Left colon (tissue), 2 donors: Measurements from ENCODE around the gene HECTD2. TPM values are rescaled to one million over a fixed set of nuclear protein-coding genes. Genes with fewer than 3 reads are reported as not detected.
"Not testable (repeated sequence)": the region's sequence is repeated elsewhere in the genome, so short reads cannot be mapped to it uniquely, and the experiment has no call there.

ENCODE experiments used
- ATAC-seq: fragments of 200-7000 bp; cut with Tn5 transposase; one replicate; pipeline ENCODE4 v1.9.1; 2020; ENCODE audit warnings: mild to moderate bottlenecking, moderate library complexity
- DNase-seq, 2 donors: peaks; one replicate each; pipeline ENCODE4 v3.0.0-alpha.2; 2020
- intact Hi-C, 2 donors: fragments of 100-400 bp; cut with DNase I in 1 of 2; cut with micrococcal nuclease in 1 of 2; formaldehyde crosslinking; loops; one replicate each; pipeline versions ENCODE4 v1.11.2 to v1.14.0; 2022; cut with DNase I, micrococcal nuclease
- total RNA-seq, 2 donors: library from RNA; stranded (reverse); fragmentation: NEBNext Ultra II Directional; extraction: Animal tissue kit (Norgen Biotek cat#: 25700); gene quantifications; one replicate each; pipeline ENCODE4 v1.2.1, GENCODE V29; 2021
- donor health status: DM: no; HTN: no; CAD: no.
- donor health status: DM: yes; HTN: yes; CAD: no.

Gene HECTD2
- total RNA-seq, 2 donors from 2014 or later = 3.8 to 5.9 TPM

DNA sequence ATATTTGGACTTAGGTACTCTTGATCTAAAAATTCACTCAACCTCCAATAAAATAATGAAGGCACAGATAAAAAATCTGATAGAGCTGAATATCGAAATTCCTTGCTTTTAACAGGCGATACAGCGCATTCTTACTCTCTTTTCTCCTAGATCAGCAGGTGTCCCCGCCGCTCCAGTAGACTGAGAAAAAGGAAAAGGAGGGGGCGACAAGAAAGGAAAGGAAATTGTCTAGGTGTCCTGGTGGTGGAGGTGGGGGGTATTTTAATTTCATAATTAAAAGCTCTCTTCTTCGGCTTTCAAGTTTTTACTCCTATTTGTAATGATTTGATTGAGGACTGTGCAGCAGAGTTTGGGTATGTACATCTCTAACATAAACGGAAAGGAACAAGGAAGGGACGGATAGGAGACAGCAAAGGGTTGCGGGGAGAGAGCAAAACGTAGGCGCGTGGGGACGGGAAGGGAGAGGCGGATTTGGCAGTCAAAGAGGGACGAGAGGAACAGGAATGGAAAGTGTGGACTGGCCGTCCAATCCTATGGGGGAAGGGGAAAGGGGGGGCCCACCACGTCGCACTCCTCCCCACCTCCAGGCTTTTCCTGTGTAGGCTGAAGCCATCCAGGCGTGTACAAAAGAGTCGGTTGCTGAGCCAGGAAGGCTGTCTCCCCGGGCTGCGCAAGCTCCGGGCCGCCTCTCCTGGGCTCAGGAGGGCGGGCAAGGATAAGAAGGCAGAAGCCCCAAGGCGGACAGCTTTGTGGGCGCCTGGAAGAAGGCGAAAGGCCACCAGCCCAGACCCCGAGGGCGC is 875 bp upstream of the HECTD2 start:
- intact Hi-C loops = no loop called here
- ATAC-seq (peak; percentile 76), DNase-seq (peak; percentile 76 to 86)

- DNase-seq (peak in 1 of 2 donors; percentile 11), ATAC-seq (peak; percentile 80)
- intact Hi-C loops = no loop called here
These were observed 661 bp downstream of the HECTD2 start for GRCh38 chr10:91410638-91411371.

DNA sequence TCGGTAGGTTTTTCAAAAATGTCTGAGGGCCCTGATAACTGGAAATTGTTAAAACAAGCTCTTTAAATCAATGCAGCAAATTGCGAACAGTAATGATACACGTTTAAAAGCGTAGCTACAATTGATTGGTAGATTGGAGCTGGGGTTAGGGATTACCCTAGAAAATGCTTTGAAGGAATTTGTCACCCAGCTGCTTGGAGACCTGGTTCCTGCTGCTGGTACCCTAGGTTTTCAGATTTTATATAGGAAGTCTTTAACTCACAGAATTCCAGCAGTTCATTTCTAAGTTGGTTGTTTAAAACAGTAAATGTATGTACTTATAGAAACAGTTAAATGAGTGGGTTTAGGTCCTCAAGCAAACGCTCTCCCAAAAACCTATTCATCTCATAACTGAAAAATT is 1.5 kb downstream of the HECTD2 start:
- intact Hi-C loops = no loop called here
- ATAC-seq = no peak
- no peak for DNase-seq

GRCh38 chr10:91412354-91413087 is 2.4 kb downstream of the HECTD2 start:
- no peak for DNase-seq
- intact Hi-C loops = no loop called here
- ATAC-seq = no peak

- no peak for ATAC-seq
- intact Hi-C loops = no loop called here
- no peak for DNase-seq
These were observed 5.7 kb downstream of the HECTD2 start for GRCh38 chr10:91415816-91416215.

GRCh38 chr10:91416339-91416855 is 6.3 kb downstream of the HECTD2 start:
- DNase-seq = no peak
- intact Hi-C loops = no loop called here
- ATAC-seq = peak; percentile 86

GRCh38 chr10:91418416-91418815 is 8.3 kb downstream of the HECTD2 start:
- ATAC-seq (no peak), DNase-seq (no peak)
- intact Hi-C loops = no loop called here

- intact Hi-C loops = no loop called here
- ATAC-seq (no peak), DNase-seq (no peak)
These were observed 10.7 kb downstream of the HECTD2 start for GRCh38 chr10:91420868-91421267.

DNA sequence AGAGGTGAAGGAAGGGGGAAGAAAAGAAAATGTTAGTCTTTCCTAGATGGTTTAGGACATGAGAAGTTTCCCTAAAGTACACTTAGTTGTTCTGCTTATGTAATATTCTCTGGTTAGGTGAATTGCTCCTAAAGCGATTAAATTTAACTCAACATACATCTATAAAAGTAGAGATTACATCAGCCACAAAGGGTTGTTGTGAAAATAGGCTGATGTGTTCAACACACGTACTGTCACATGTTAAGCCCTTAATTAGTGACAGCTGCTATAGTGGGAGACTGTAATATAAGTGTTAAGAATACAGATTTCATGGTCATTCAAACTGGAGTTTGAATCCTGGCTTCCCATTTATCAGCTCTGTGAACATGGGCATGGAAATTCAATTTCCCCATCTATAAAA is 12.8 kb downstream of the HECTD2 start:
- ATAC-seq (no peak), DNase-seq (no peak)
- intact Hi-C loops = no loop called here

DNA sequence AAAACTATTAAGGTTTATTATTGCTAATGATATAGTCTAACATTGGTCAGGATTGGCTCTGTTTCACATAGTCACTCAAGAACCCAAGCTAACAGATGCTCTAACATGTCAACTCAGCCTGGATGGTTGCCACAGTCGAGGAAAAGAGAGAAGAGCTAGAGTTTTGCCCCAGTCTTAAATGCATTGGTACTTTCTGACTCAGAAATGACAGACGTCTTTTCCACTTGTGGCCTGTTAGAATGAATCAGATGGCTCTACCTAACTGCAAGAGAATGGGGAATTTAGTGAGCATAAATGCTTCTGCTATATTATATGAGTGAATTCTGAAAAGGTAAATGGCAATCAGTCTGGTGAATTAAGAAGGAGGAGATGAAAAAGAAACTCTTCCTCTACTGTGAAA is 13.9 kb downstream of the HECTD2 start:
- ATAC-seq (no peak), DNase-seq (no peak)
- intact Hi-C loops = no loop called here

- intact Hi-C loops = no loop called here
- DNase-seq (no peak), ATAC-seq (no peak)
These were observed 22.0 kb downstream of the HECTD2 start for GRCh38 chr10:91432175-91432574.

- no peak for ATAC-seq
- intact Hi-C loops = no loop called here
These were observed 23.5 kb downstream of the HECTD2 start for GRCh38 chr10:91433620-91434019.

DNA sequence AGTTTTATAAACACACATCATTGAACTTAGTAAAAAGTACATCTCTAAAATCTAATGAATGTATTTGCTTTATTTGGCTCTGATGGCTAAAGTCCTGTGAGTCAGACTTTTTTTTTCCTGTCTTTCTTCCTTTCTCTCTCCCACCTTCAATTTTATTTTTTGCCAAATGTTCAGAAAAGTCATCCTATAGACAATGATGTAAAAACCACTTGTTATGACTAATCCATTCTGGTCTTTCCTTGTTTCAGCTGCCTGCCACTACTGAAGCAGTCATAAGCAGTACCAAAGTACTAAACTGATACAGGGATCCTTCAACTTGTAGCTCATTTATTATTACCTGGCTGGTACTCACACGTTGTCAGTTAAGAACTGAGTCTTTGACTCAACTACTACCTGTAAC is 23.9 kb downstream of the HECTD2 start:
- ATAC-seq (no peak), DNase-seq (no peak)
- intact Hi-C loops = no loop called here

More at GRCh38 chr10:91433620-91434019, 23.5 kb downstream of the HECTD2 start:
- no peak for DNase-seq

GRCh38 chr10:91435241-91435640 is 25.1 kb downstream of the HECTD2 start:
- intact Hi-C loops = no loop called here
- DNase-seq (no peak), ATAC-seq (peak; percentile 61)

- intact Hi-C loops, ATAC-seq, DNase-seq: not testable (repeated sequence)
These were observed 28.1 kb downstream of the HECTD2 start for GRCh38 chr10:91438228-91438627.

DNA sequence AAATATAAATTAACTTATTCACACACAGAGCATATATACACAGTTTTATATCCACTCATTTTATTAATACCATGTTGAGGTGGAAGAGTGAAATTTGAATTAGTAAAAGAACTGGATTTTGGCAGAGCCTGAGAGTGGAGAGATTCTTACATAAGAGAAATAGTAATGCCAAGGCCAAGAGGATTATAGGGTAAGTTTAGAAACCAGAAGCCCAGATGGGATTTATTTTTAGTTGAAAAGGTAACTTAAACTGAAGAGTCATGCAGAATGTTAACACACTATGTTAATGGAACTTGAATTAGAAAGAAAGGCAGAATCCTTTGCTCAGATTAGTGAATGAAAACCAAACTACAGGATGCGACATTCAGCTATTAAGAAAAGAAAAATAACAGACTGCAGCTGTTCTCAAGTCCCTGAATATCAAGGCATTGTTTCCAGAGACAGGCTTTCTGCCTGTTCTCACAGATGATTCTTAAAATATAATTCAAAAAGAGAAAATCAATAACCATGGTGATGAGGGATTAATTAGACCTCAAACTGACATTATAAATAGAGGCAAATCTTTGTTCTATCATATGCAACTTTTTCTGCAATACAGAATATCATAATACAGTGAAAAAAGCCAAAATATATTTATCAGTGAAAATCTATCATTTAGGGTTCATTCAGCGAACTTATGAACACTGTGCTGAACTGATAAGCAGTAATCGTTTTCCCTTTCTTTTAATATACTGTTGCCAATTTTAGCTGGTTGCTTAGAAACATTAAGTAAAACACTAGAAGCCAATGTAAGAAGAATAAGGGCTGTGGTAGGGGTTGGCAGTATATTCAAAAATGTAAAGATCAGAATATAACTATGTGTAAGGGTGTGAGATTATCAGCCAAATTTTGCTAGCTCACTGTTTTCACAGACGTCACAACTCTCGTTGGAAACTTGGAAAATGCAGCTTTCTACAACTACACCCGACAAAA is 34.4 kb downstream of the HECTD2 start:
- no peak for DNase-seq
- intact Hi-C loops = no loop called here
- no peak for ATAC-seq

DNA sequence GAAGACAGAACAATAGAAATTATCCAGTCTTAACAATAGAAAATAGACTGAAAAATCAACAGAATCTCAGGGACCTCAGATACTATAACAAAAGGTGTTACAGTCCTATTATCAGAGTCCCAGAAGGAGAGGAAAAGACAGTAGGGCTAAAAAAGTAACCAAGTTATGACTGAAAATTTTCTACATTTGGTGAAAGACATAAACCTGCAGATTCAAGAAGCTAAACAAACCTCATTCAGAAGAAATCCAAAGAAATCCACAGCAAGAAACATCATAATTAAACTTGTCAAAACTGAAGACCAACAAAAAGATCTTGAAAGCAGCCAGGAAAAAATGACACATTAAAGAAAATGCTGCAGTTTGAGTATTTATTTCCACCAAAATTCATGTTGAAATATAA is 41.9 kb downstream of the HECTD2 start:
- intact Hi-C loops = no loop called here
- no peak for DNase-seq
- ATAC-seq = no peak

GRCh38 chr10:91453535-91453934 is 43.4 kb downstream of the HECTD2 start:
- no peak for ATAC-seq
- intact Hi-C loops = no loop called here
- DNase-seq = no peak
